Non-pigmented ciliary epithelial cell (primary cell): ENCODE results near the gene SLCO2A1.

Experiments
- DNase-seq: peaks from one replicate; pipeline ENCODE4 v3.0.0-alpha.2; 2010; ENCODE audit warnings: low read depth

Gene SLCO2A1

GRCh38 chr3:134060561-134061385, 31.0 kb upstream of the SLCO2A1 start:
- DNase-seq = no peak

GRCh38 chr3:134059671-134060560, 30.2 kb upstream of the SLCO2A1 start:
- no peak for DNase-seq

- no peak for DNase-seq
Observed at GRCh38 chr3:134059035-134059601, 29.4 kb upstream of the SLCO2A1 start.

GRCh38 chr3:134057654-134058110, 28.0 kb upstream of the SLCO2A1 start:
- DNase-seq = no peak

GRCh38 chr3:134057006-134057653, 27.4 kb upstream of the SLCO2A1 start:
- no peak for DNase-seq

- DNase-seq = no peak
Observed at GRCh38 chr3:134056464-134056891, 26.8 kb upstream of the SLCO2A1 start.

- DNase-seq = no peak
Observed at GRCh38 chr3:134055661-134056060, 25.9 kb upstream of the SLCO2A1 start.

- no peak for DNase-seq
Observed at GRCh38 chr3:134054881-134055280, 25.2 kb upstream of the SLCO2A1 start.

GRCh38 chr3:134054231-134054630, 24.5 kb upstream of the SLCO2A1 start:
- DNase-seq = no peak

GRCh38 chr3:134052370-134052769, 22.6 kb upstream of the SLCO2A1 start:
- no peak for DNase-seq

- DNase-seq = no peak
Observed at GRCh38 chr3:134049676-134050075, 20.0 kb upstream of the SLCO2A1 start.

- DNase-seq = no peak
Observed at GRCh38 chr3:134048278-134048996, 18.7 kb upstream of the SLCO2A1 start.

GRCh38 chr3:134044459-134044858, 14.7 kb upstream of the SLCO2A1 start:
- DNase-seq = no peak

- no peak for DNase-seq
Observed at GRCh38 chr3:134040066-134040465, 10.3 kb upstream of the SLCO2A1 start.

GRCh38 chr3:134039161-134039862, 9.6 kb upstream of the SLCO2A1 start:
- DNase-seq = no peak

- DNase-seq = no peak
Observed at GRCh38 chr3:134038716-134039115, 9.0 kb upstream of the SLCO2A1 start.

GRCh38 chr3:134038071-134038491, 8.4 kb upstream of the SLCO2A1 start:
- DNase-seq = no peak

- no peak for DNase-seq
Observed at GRCh38 chr3:134037168-134037567, 7.4 kb upstream of the SLCO2A1 start.

GRCh38 chr3:134036291-134036690, 6.6 kb upstream of the SLCO2A1 start:
- no peak for DNase-seq

- no peak for DNase-seq
Observed at GRCh38 chr3:134035836-134036235, 6.1 kb upstream of the SLCO2A1 start.
